ENCODE data around the gene ZBTB48.
"Not testable (repeated sequence)": the region's sequence is repeated elsewhere in the genome, so short reads cannot be mapped to it uniquely, and the experiment has no call there.

ZBTB48 gene

GRCh38 chr1:6624710-6625583, 45.2 kb downstream of the ZBTB48 start, which contains the start of gene THAP3:
THAP3 (plus strand) TSS chr1:6624868; CDS start chr1:6625219, 351 bp downstream.
- intact Hi-C loops (cut with DNase I), result loop anchor here (10.0 kb wide), 1 partner anchor 160 kb away; the partner anchor contains the start of gene CAMTA1
- DNase-seq, result peak; percentile 62 to 95 (median 90)

GRCh38 chr1:6625584-6626149, 45.9 kb downstream of the ZBTB48 start:
- intact Hi-C loops (cut with DNase I), result loop anchor here (10.0 kb wide), 1 partner anchor 159 kb away; the partner anchor contains the start of gene CAMTA1
- DNase-seq, result peak in 7 of 42 donors; percentile 14 to 41 (median 25)

GRCh38 chr1:6627031-6627430, 47.2 kb downstream of the ZBTB48 start:
- no peak for DNase-seq
- intact Hi-C loops (cut with DNase I), result loop anchor here (10.0 kb wide), 1 partner anchor 158 kb away; the partner anchor contains the start of gene CAMTA1

GRCh38 chr1:6627841-6628545, 48.2 kb downstream of the ZBTB48 start:
- intact Hi-C loops (cut with DNase I), result loop anchor here (10.0 kb wide), 1 partner anchor 157 kb away; the partner anchor contains the start of gene CAMTA1
- DNase-seq, result no peak

GRCh38 chr1:6628971-6629479, 49.2 kb downstream of the ZBTB48 start:
- intact Hi-C loops (cut with DNase I), result loop anchor here (10.0 kb wide), 1 partner anchor 156 kb away; the partner anchor contains the start of gene CAMTA1
- no peak for DNase-seq

DNA sequence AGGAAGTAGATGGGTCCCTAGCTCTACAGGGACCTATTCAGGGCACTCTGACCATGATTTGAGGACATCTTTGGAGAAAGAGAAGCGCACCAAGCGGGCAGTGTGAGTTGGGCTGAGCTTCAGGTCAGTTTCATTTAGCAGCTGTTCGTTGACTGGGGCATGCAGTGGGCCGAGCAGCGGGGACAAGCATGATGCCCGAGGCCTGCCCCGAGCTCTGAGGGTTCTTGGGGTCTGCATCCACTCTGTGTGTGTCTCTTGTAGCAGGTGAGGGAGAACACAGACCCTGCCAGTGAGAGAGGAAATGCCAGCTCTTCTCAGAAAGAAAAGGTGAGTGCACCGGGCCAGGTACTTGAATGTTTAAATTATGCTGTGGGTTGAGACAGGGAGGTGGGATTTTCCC, 50.2 kb downstream of the ZBTB48 start:
- DNase-seq, result no peak
- intact Hi-C loops (cut with DNase I), result no loop called here

DNA sequence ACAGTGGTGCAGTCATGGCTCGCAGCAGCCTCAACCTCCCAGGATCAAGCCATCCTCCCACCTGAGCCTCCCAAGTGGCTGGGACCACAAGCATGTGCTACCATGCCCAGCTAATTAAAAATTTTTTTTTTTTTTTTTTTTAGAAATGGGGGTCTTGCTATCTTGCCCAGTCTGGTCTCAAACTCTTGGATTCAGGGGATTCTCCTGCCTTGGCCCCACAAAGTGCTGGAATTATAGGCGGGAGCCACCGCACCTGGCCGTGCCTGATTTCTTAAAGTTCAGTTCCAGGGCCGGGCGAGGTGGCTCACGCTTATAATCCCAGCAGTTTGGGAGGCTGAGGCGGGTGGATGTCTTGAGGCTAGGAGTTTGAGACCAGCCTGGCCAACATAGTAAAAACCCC, 51.3 kb downstream of the ZBTB48 start:
- intact Hi-C loops (cut with DNase I), result no loop called here
- DNase-seq, result no peak

- DNase-seq, result no peak
- intact Hi-C loops (cut with DNase I), result no loop called here
These were observed 53.1 kb downstream of the ZBTB48 start for GRCh38 chr1:6632588-6633514.

- intact Hi-C loops (cut with DNase I), result no loop called here
- DNase-seq, result peak in 35 of 42 donors; percentile 22 to 78 (median 43)
These were observed 54.7 kb downstream of the ZBTB48 start for GRCh38 chr1:6634371-6635052.

- intact Hi-C loops (cut with DNase I), result no loop called here
- no peak for DNase-seq
These were observed 55.5 kb downstream of the ZBTB48 start for GRCh38 chr1:6635161-6635909.

DNA sequence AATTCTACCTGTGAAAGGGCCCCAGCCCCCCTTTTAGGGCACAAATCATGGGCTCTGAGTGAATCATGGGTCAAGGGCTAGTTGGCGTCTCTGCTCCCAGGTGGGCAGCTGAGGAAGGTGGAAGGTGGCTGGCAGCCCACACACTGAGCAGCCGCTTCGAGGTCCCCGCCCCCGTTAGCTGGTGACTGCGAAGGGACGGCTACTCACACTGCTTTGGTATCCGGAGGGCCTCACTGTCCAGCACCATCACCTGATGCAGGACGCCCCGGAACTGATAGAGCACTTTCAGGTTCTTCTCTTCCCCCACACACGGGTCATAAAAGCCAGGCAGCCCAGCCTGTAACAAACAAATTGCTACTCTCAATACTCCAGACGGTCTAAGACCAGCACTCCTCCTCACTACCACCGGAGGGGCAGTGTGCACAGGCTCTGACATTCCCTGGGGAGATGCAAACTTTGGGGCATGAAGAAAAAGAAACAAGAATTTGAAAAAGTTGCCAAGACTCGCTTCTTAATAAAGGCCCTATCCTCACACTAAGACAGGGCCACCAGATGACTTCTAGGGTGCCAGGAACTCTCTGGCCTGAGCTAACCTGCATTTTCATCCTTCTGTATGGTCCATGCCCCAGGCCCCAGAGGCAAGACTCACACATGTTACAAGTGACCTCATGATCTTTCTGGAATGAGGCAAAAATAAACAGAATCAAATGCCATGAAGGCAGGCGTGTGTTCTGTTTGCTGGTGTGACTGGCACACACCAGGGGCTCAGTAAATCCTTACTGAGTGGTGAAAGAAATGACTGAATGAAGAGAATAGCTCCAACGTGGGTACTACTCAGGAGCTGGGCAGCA, 56.3 kb downstream of the ZBTB48 start:
- intact Hi-C loops (cut with DNase I), result no loop called here

GRCh38 chr1:6636778-6637177, 57.0 kb downstream of the ZBTB48 start:
- intact Hi-C loops (cut with DNase I), result not testable (repeated sequence)

More for the DNA sequence above, 56.3 kb downstream of the ZBTB48 start:
- DNase-seq, result no peak

DNA sequence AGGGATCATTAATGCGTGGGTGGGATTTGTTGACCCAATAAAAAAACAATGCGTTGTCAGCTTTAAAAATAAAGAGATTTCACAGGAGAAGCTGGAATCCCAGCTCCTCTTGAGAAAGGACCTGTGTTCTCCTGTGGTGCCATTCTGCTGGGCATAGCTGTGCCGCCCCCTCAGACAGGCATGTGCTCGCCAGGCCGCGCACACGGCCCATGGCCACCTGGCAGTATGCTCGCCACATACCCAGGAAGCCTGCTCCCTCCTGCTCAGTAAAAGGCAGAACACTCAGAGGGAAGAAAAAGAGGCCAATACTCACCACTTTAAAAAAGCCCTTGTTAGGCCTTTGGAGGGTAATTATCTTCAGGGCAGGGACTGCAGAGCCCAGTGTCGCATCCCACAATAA, 58.0 kb downstream of the ZBTB48 start:
- intact Hi-C loops (cut with DNase I), result no loop called here
- no peak for DNase-seq

More at GRCh38 chr1:6636778-6637177, 57.0 kb downstream of the ZBTB48 start:
- not testable (repeated sequence) for DNase-seq

GRCh38 chr1:6638226-6638625, 58.4 kb downstream of the ZBTB48 start:
- intact Hi-C loops (cut with DNase I), result no loop called here
- DNase-seq, result peak in 37 of 42 donors; percentile 19 to 78 (median 54)
